ENCODE data around the gene C12orf75.
"Not testable (repeated sequence)": the region's sequence is repeated elsewhere in the genome, so short reads cannot be mapped to it uniquely, and the experiment has no call there.

The C12orf75 gene

GRCh38 chr12:105322070-105322469 is 8.4 kb upstream of the C12orf75 start:
- H3K36me3 ChIP-seq (ENCODE audit: control insufficient read depth, insufficient read depth, low read length): no peaks in the 10 kb centered on the region
- no peak overlapping the region for H3K4me3 ChIP-seq (ENCODE audit: extremely low read depth, insufficient read depth, low read length, poor library complexity, severe bottlenecking)
- H3K4me1 ChIP-seq (ENCODE audit: control insufficient read depth, insufficient read depth, low read length, poor library complexity, severe bottlenecking): peaks cover 43% of the 10 kb centered on the region
- H3K27ac ChIP-seq (ENCODE audit: low read depth, low read length, severe bottlenecking): no peak overlapping the region
- WGBS, 2 experiments (ENCODE audit: insufficient coverage in 2 of 2): 100% methylated on average over 2 of the region's 4 CpGs
- H3K9me3 ChIP-seq (ENCODE audit: control insufficient read depth, low read length): no peaks in the 10 kb centered on the region

GRCh38 chr12:105324704-105325103 is 5.8 kb upstream of the C12orf75 start:
- Histone ChIP-seq H3K4me1 (ENCODE audit: control insufficient read depth, insufficient read depth, low read length, poor library complexity, severe bottlenecking) (peaks cover 22% of the 10 kb centered on the region), H3K4me3 (ENCODE audit: extremely low read depth, insufficient read depth, low read length, poor library complexity, severe bottlenecking) (no peak overlapping the region), H3K27ac (ENCODE audit: low read depth, low read length, severe bottlenecking) (no peak overlapping the region), H3K9me3 (ENCODE audit: control insufficient read depth, low read length) (no peaks in the 10 kb centered on the region), H3K36me3 (ENCODE audit: control insufficient read depth, insufficient read depth, low read length) (no peaks in the 10 kb centered on the region)
- WGBS, 2 experiments (ENCODE audit: insufficient coverage in 2 of 2): 89 to 93% methylated on average over 2 of the region's 2 CpGs

- peaks cover 17% of the 10 kb centered on the region for H3K4me1 ChIP-seq (ENCODE audit: control insufficient read depth, insufficient read depth, low read length, poor library complexity, severe bottlenecking)
- 91 to 94% methylated on average over 2 of the region's 2 CpGs for WGBS, 2 experiments (ENCODE audit: insufficient coverage in 2 of 2)
- no peaks in the 10 kb centered on the region for H3K9me3 ChIP-seq (ENCODE audit: control insufficient read depth, low read length)
- H3K36me3 ChIP-seq (ENCODE audit: control insufficient read depth, insufficient read depth, low read length): no peaks in the 10 kb centered on the region
- no peak overlapping the region for H3K27ac ChIP-seq (ENCODE audit: low read depth, low read length, severe bottlenecking)
- H3K4me3 ChIP-seq (ENCODE audit: extremely low read depth, insufficient read depth, low read length, poor library complexity, severe bottlenecking): no peak overlapping the region
These were observed 5.4 kb upstream of the C12orf75 start for GRCh38 chr12:105325117-105325516.

GRCh38 chr12:105329926-105330282 is 587 bp upstream of the C12orf75 start:
- Histone ChIP-seq H3K4me1 (ENCODE audit: control insufficient read depth, insufficient read depth, low read length, poor library complexity, severe bottlenecking) (peaks cover 31% of the 10 kb centered on the region), H3K4me3 (ENCODE audit: extremely low read depth, insufficient read depth, low read length, poor library complexity, severe bottlenecking) (peak overlapping the region; percentile 66), H3K9me3 (ENCODE audit: control insufficient read depth, low read length) (no peaks in the 10 kb centered on the region), H3K36me3 (ENCODE audit: control insufficient read depth, insufficient read depth, low read length) (peaks cover 12% of the 10 kb centered on the region), H3K27ac (ENCODE audit: low read depth, low read length, severe bottlenecking) (no peak overlapping the region)
- WGBS, 2 experiments (ENCODE audit: insufficient coverage in 2 of 2): 42 to 51% methylated on average over 4 to 7 of the region's 9 CpGs

- H3K4me1 ChIP-seq (ENCODE audit: control insufficient read depth, insufficient read depth, low read length, poor library complexity, severe bottlenecking): peaks cover 41% of the 10 kb centered on the region
- 0 to 2% methylated on average over 22 to 23 of the region's 46 CpGs for WGBS, 2 experiments (ENCODE audit: insufficient coverage in 2 of 2)
- H3K9me3 ChIP-seq (ENCODE audit: control insufficient read depth, low read length): no peaks in the 10 kb centered on the region
- H3K36me3 ChIP-seq (ENCODE audit: control insufficient read depth, insufficient read depth, low read length): peaks cover 18% of the 10 kb centered on the region
- peak overlapping the region; percentile 66 for H3K4me3 ChIP-seq (ENCODE audit: extremely low read depth, insufficient read depth, low read length, poor library complexity, severe bottlenecking)
- no peak overlapping the region for H3K27ac ChIP-seq (ENCODE audit: low read depth, low read length, severe bottlenecking)
These were observed 677 bp downstream of the C12orf75 start for GRCh38 chr12:105330931-105331804.

GRCh38 chr12:105331805-105332251 is 1.3 kb downstream of the C12orf75 start:
- WGBS, 2 experiments (ENCODE audit: insufficient coverage in 2 of 2): 42 to 71% methylated on average over 3 to 8 of the region's 8 CpGs
- Histone ChIP-seq H3K4me3 (ENCODE audit: extremely low read depth, insufficient read depth, low read length, poor library complexity, severe bottlenecking) (peak overlapping the region; percentile 66), H3K36me3 (ENCODE audit: control insufficient read depth, insufficient read depth, low read length) (peaks cover 24% of the 10 kb centered on the region), H3K27ac (ENCODE audit: low read depth, low read length, severe bottlenecking) (no peak overlapping the region), H3K9me3 (ENCODE audit: control insufficient read depth, low read length) (no peaks in the 10 kb centered on the region), H3K4me1 (ENCODE audit: control insufficient read depth, insufficient read depth, low read length, poor library complexity, severe bottlenecking) (peaks cover 36% of the 10 kb centered on the region)

GRCh38 chr12:105332286-105332685 is 1.8 kb downstream of the C12orf75 start:
- H3K4me3 ChIP-seq (ENCODE audit: extremely low read depth, insufficient read depth, low read length, poor library complexity, severe bottlenecking): peak overlapping the region; percentile 66
- H3K27ac ChIP-seq (ENCODE audit: low read depth, low read length, severe bottlenecking); H3K9me3 ChIP-seq (ENCODE audit: control insufficient read depth, low read length): not testable (repeated sequence)
- peaks cover 29% of the 10 kb centered on the region for H3K36me3 ChIP-seq (ENCODE audit: control insufficient read depth, insufficient read depth, low read length)
- 88 to 98% methylated on average over 5 of the region's 6 CpGs for WGBS, 2 experiments (ENCODE audit: insufficient coverage in 2 of 2)
- H3K4me1 ChIP-seq (ENCODE audit: control insufficient read depth, insufficient read depth, low read length, poor library complexity, severe bottlenecking): peaks cover 34% of the 10 kb centered on the region

GRCh38 chr12:105332925-105333324 is 2.4 kb downstream of the C12orf75 start:
- Histone ChIP-seq H3K36me3 (ENCODE audit: control insufficient read depth, insufficient read depth, low read length) (peaks cover 29% of the 10 kb centered on the region), H3K4me3 (ENCODE audit: extremely low read depth, insufficient read depth, low read length, poor library complexity, severe bottlenecking) (peak overlapping the region; percentile 66), H3K9me3 (ENCODE audit: control insufficient read depth, low read length) (no peaks in the 10 kb centered on the region), H3K27ac (ENCODE audit: low read depth, low read length, severe bottlenecking) (no peak overlapping the region), H3K4me1 (ENCODE audit: control insufficient read depth, insufficient read depth, low read length, poor library complexity, severe bottlenecking) (peaks cover 34% of the 10 kb centered on the region)
- 86% methylated on average over 1 of the region's 1 CpG; no CpG with 5 or more reads in 1 of the 2 experiments for WGBS, 2 experiments (ENCODE audit: insufficient coverage in 2 of 2)

- Histone ChIP-seq H3K9me3 (ENCODE audit: control insufficient read depth, low read length) (peaks cover 4% of the 10 kb centered on the region), H3K27ac (ENCODE audit: low read depth, low read length, severe bottlenecking) (no peak overlapping the region), H3K4me3 (ENCODE audit: extremely low read depth, insufficient read depth, low read length, poor library complexity, severe bottlenecking) (peak overlapping the region; percentile 9), H3K4me1 (ENCODE audit: control insufficient read depth, insufficient read depth, low read length, poor library complexity, severe bottlenecking) (peaks cover 34% of the 10 kb centered on the region), H3K36me3 (ENCODE audit: control insufficient read depth, insufficient read depth, low read length) (peaks cover 37% of the 10 kb centered on the region)
- 77 to 93% methylated on average over 3 of the region's 3 CpGs for WGBS, 2 experiments (ENCODE audit: insufficient coverage in 2 of 2)
These were observed 3.5 kb downstream of the C12orf75 start for GRCh38 chr12:105334001-105334400.

GRCh38 chr12:105334582-105334981 is 4.1 kb downstream of the C12orf75 start:
- Histone ChIP-seq H3K27ac (ENCODE audit: low read depth, low read length, severe bottlenecking) (peak overlapping the region; percentile 23), H3K36me3 (ENCODE audit: control insufficient read depth, insufficient read depth, low read length) (peaks cover 38% of the 10 kb centered on the region), H3K4me1 (ENCODE audit: control insufficient read depth, insufficient read depth, low read length, poor library complexity, severe bottlenecking) (peaks cover 34% of the 10 kb centered on the region), H3K9me3 (ENCODE audit: control insufficient read depth, low read length) (peaks cover 5% of the 10 kb centered on the region), H3K4me3 (ENCODE audit: extremely low read depth, insufficient read depth, low read length, poor library complexity, severe bottlenecking) (peak overlapping the region; percentile 9)
- 71 to 100% methylated on average over 1 of the region's 4 CpGs for WGBS, 2 experiments (ENCODE audit: insufficient coverage in 2 of 2)

- H3K36me3 ChIP-seq (ENCODE audit: control insufficient read depth, insufficient read depth, low read length): peaks cover 50% of the 10 kb centered on the region
- 94% methylated on average over 3 to 4 of the region's 5 CpGs for WGBS, 2 experiments (ENCODE audit: insufficient coverage in 2 of 2)
- H3K27ac ChIP-seq (ENCODE audit: low read depth, low read length, severe bottlenecking): no peak overlapping the region
- peaks cover 13% of the 10 kb centered on the region for H3K9me3 ChIP-seq (ENCODE audit: control insufficient read depth, low read length)
- no peak overlapping the region for H3K4me3 ChIP-seq (ENCODE audit: extremely low read depth, insufficient read depth, low read length, poor library complexity, severe bottlenecking)
- peaks cover 34% of the 10 kb centered on the region for H3K4me1 ChIP-seq (ENCODE audit: control insufficient read depth, insufficient read depth, low read length, poor library complexity, severe bottlenecking)
These were observed 5.4 kb downstream of the C12orf75 start for GRCh38 chr12:105335856-105336255.

All from mesodermal cell (in vitro differentiated cells).